HG03457 (cell line): ENCODE results near the gene IFNGR2.

Experiments used
- ATAC-seq: cut with Tn5 transposase; IDR thresholded peaks from one replicate; pipeline ENCODE4 v1.9.1; 2021; ENCODE audit warnings: moderate number of reproducible peaks; ENCODE audit not compliant: unreplicated experiment

Gene IFNGR2

DNA sequence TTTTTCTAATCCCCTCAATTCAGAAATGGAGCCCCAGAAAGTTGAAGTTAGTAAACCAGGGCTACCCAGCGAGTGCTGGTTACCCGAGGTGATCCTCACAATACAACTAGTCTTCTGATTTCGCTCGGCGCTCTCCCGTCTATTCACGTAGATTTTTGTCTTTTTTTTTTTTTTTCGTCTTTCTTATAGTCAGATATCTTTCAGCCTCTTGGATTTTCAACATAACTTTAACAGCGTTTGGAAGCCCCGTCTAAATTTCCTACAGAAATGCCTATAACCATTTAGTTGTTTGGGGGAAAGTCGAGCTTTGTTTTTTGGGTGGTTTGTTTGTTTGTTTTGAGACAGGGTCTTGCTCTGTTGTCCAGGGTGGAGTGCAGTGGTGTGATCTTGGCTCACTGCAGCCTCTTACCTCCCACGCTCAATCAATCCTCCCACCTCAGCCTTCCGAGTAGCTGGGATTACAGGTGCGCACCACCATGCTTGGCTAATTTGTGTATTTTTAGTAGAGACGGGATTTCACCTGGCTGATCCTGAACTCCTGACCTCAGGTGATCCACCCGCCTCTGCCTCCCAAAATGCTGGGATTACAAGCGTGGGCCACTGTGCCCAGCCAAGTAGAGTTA lies 77.4 kb downstream of the IFNGR2 start:
- ATAC-seq = no peak

DNA sequence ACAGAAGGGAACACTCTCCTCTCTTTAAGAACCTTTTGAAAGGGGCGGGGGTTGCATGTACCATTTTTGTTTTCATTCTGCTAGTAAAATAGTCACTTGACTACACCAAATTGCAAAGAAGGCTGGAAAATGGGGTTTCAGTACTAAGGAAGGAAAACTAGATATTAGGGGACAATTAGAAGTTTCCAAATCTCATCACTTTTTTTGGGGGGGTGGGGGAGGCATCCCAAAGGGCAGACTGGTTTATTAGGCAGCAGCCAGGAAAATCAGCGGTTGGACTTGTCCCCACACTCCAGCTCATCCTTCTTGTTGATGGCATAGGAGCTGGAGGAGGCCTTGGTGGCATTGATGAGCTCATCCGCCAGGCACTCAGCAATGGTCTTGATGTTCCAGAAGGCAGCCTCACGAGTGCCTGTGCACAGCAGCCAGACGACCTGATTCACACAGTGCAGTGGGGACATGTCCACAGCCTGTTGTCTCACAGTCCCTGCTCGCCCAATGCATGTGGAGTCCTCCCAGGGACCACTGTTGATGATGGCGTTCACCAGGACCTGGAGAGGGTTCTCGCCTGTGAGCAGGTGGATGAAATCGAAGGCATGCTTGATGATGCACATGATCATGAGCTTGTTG lies 78.2 kb downstream of the IFNGR2 start:
- ATAC-seq = no peak
